Mammary epithelial cell (primary cell): ENCODE results near the gene OR10H1.
"Not testable (repeated sequence)": the region's sequence is repeated elsewhere in the genome, so short reads cannot be mapped to it uniquely, and the experiment has no call there.

Experiments
- EZH2 ChIP-seq: IDR thresholded peaks from 2 replicates; pipeline ENCODE4 v1.6.1; 2012; ENCODE audit warnings: low read length, inconsistent platforms, borderline replicate concordance
- TF ChIP-seq, protein P1 (sequence below), 2 donors: IDR thresholded peaks in 1 of 2; conservative IDR thresholded peaks in 1 of 2; 2 replicates each; pipeline ENCODE4 v1.5.1; 2011 to 2012; ENCODE audit warnings: inconsistent platforms in 2 of 2, low read length in 2 of 2, mild to moderate bottlenecking in 2 of 2, control low read depth in 1 of 2, low read depth in 1 of 2; ENCODE audit not compliant: insufficient read depth in 1 of 2; ENCODE audit errors: extremely low read depth in 1 of 2

DNA sequence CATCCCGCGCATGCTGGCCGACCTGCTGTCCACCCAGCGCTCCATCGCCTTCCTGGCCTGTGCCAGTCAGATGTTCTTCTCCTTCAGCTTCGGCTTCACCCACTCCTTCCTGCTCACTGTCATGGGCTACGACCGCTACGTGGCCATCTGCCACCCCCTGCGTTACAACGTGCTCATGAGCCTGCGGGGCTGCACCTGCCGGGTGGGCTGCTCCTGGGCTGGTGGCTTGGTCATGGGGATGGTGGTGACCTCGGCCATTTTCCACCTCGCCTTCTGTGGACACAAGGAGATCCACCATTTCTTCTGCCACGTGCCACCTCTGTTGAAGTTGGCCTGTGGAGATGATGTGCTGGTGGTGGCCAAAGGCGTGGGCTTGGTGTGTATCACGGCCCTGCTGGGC, 21.2 kb downstream of the OR10H1 start:
- TF ChIP-seq, protein P1, sequence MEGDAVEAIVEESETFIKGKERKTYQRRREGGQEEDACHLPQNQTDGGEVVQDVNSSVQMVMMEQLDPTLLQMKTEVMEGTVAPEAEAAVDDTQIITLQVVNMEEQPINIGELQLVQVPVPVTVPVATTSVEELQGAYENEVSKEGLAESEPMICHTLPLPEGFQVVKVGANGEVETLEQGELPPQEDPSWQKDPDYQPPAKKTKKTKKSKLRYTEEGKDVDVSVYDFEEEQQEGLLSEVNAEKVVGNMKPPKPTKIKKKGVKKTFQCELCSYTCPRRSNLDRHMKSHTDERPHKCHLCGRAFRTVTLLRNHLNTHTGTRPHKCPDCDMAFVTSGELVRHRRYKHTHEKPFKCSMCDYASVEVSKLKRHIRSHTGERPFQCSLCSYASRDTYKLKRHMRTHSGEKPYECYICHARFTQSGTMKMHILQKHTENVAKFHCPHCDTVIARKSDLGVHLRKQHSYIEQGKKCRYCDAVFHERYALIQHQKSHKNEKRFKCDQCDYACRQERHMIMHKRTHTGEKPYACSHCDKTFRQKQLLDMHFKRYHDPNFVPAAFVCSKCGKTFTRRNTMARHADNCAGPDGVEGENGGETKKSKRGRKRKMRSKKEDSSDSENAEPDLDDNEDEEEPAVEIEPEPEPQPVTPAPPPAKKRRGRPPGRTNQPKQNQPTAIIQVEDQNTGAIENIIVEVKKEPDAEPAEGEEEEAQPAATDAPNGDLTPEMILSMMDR (conservative IDR thresholded peaks at IDR 0.05 in 1 of 2, IDR thresholded peaks at IDR 0.05 in 1 of 2; ENCODE audit: extremely low read depth in 1 of 2, insufficient read depth in 1 of 2, low read depth in 1 of 2, low read length in 2 of 2), result not testable (repeated sequence)
- TF ChIP-seq EZH2, result not testable (repeated sequence)
